ENCODE results near the gene RAP1GAP.

DNA sequence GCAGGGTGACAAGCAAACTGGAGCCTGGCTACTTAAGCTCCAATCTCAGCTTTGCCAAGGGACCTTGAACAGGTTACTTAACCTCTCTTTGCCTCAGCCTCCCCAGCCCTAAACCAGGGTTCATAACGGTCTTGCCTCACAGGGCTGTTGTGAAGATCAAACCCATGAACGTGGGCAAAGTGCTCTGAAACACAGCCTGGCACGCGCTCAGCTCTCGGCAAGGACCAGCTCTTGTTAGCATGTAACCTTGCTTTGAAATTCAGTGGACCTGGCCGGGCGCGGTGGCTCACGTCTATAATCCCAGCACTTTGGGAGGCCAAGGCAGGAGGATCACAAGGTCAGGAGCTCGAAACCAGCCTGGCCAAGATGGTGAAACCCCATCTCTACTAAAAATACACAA, 24.8 kb downstream of the RAP1GAP start:
- TF ChIP-seq, protein P1, sequence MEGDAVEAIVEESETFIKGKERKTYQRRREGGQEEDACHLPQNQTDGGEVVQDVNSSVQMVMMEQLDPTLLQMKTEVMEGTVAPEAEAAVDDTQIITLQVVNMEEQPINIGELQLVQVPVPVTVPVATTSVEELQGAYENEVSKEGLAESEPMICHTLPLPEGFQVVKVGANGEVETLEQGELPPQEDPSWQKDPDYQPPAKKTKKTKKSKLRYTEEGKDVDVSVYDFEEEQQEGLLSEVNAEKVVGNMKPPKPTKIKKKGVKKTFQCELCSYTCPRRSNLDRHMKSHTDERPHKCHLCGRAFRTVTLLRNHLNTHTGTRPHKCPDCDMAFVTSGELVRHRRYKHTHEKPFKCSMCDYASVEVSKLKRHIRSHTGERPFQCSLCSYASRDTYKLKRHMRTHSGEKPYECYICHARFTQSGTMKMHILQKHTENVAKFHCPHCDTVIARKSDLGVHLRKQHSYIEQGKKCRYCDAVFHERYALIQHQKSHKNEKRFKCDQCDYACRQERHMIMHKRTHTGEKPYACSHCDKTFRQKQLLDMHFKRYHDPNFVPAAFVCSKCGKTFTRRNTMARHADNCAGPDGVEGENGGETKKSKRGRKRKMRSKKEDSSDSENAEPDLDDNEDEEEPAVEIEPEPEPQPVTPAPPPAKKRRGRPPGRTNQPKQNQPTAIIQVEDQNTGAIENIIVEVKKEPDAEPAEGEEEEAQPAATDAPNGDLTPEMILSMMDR (IDR thresholded peaks at IDR 0.05) = no peak
- no peak for TF ChIP-seq EZH2phosphoT487 (IDR thresholded peaks at IDR 0.05)
